H9 (cell line): ENCODE measurements around the gene IP6K2. TPM values are rescaled to one million over a fixed set of nuclear protein-coding genes. Genes with fewer than 3 reads are reported as not detected.

Experiments used
- DNase-seq: peaks from one replicate; pipeline ENCODE4 v3.0.0-alpha.2; 2017
- H2AFZ ChIP-seq: one replicate; pipeline ENCODE4 v1.6.1; 2013; ENCODE audit warnings: mild to moderate bottlenecking, low read length, control low read depth, moderate library complexity
- H2AK5ac ChIP-seq: 2 replicates; pipeline ENCODE4 v1.6.1; 2013; ENCODE audit warnings: low read length, control low read depth, mixed read lengths; ENCODE audit not compliant: insufficient read length
- H2BK120ac ChIP-seq: one replicate; pipeline ENCODE4 v1.6.1; 2013; ENCODE audit warnings: low read depth, mild to moderate bottlenecking, low read length, control low read depth, inconsistent platforms; ENCODE audit not compliant: poor library complexity, severe bottlenecking
- H2BK12ac ChIP-seq: 2 replicates; pipeline ENCODE4 v1.6.1; 2013; ENCODE audit warnings: low read length, control low read depth, mixed read lengths, low read depth; ENCODE audit not compliant: insufficient read length
- H2BK15ac ChIP-seq: 2 replicates; pipeline ENCODE4 v1.6.1; 2013; ENCODE audit warnings: low read depth, low read length, control low read depth
- H2BK20ac ChIP-seq: one replicate; pipeline ENCODE4 v1.6.1; 2013; ENCODE audit warnings: low read depth, mild to moderate bottlenecking, low read length, control low read depth, inconsistent platforms; ENCODE audit not compliant: poor library complexity, severe bottlenecking
- H2BK5ac ChIP-seq: 2 replicates; pipeline ENCODE4 v1.6.1; 2013; ENCODE audit warnings: low read length, control low read depth, mixed read lengths; ENCODE audit not compliant: insufficient read length
- H3K14ac ChIP-seq: 2 replicates; pipeline ENCODE4 v1.6.1; 2013; ENCODE audit warnings: low read length, control low read depth; ENCODE audit not compliant: insufficient read depth
- H3K18ac ChIP-seq: 2 replicates; pipeline ENCODE4 v1.6.1; 2013; ENCODE audit warnings: low read depth, mild to moderate bottlenecking, mixed read lengths, low read length, control low read depth; ENCODE audit not compliant: insufficient read length
- H3K23ac ChIP-seq: 2 replicates; pipeline ENCODE4 v1.6.1; 2013; ENCODE audit warnings: low read length, control low read depth, mixed read lengths, low read depth; ENCODE audit not compliant: insufficient read length
- H3K23me2 ChIP-seq: 2 replicates; pipeline ENCODE4 v1.6.1; 2013; ENCODE audit warnings: low read depth, mild to moderate bottlenecking, mixed read lengths, low read length, control low read depth; ENCODE audit not compliant: insufficient read length, poor library complexity, severe bottlenecking
- H3K27ac ChIP-seq: 2 replicates; pipeline ENCODE4 v1.5.1; 2013; ENCODE audit warnings: low read length, control low read depth, mixed read lengths, low read depth; ENCODE audit not compliant: insufficient read length
- H3K27me3 ChIP-seq: 2 replicates; pipeline ENCODE4 v1.6.1; 2013; ENCODE audit warnings: low read length, control low read depth, inconsistent platforms; ENCODE audit not compliant: insufficient read depth
- H3K4ac ChIP-seq: 2 replicates; pipeline ENCODE4 v1.6.1; 2013; ENCODE audit warnings: low read depth, mild to moderate bottlenecking, control low read depth, inconsistent platforms, low read length, moderate library complexity
- H3K4me1 ChIP-seq: 2 replicates; pipeline ENCODE4 v1.6.1; 2013; ENCODE audit warnings: low read length, control low read depth, inconsistent platforms; ENCODE audit not compliant: insufficient read depth
- H3K4me2 ChIP-seq: 2 replicates; pipeline ENCODE4 v1.6.1; 2013; ENCODE audit warnings: low read length, control low read depth, mixed read lengths; ENCODE audit not compliant: insufficient read length, insufficient read depth
- H3K56ac ChIP-seq: 2 replicates; pipeline ENCODE4 v1.6.1; 2013; ENCODE audit warnings: low read depth, mild to moderate bottlenecking, mixed read lengths, low read length, control low read depth; ENCODE audit not compliant: insufficient read length
- H3K79me1 ChIP-seq: 2 replicates; pipeline ENCODE4 v1.6.1; 2013; ENCODE audit warnings: low read depth, mild to moderate bottlenecking, moderate library complexity, low read length, control low read depth, inconsistent platforms; ENCODE audit not compliant: insufficient read depth, poor library complexity, severe bottlenecking
- H3K79me2 ChIP-seq: 2 replicates; pipeline ENCODE4 v1.6.1; 2013; ENCODE audit warnings: low read length, control low read depth, inconsistent platforms; ENCODE audit not compliant: insufficient read depth
- H3K9ac ChIP-seq: 2 replicates; pipeline ENCODE4 v1.6.1; 2013; ENCODE audit warnings: low read length, control low read depth, mixed read lengths; ENCODE audit not compliant: insufficient read length; ENCODE audit errors: extremely low read depth
- H3K9me3 ChIP-seq: one replicate; pipeline ENCODE4 v1.6.1; 2013; ENCODE audit warnings: low read depth, low read length, inconsistent platforms; ENCODE audit not compliant: control insufficient read depth
- H3T11ph ChIP-seq: one replicate; pipeline ENCODE4 v1.6.1; 2013; ENCODE audit warnings: mild to moderate bottlenecking, low read length, control low read depth, inconsistent platforms
- H4K20me1 ChIP-seq: one replicate; pipeline ENCODE4 v1.6.1; 2013; ENCODE audit not compliant: control insufficient read depth, insufficient read length, insufficient read depth
- H4K5ac ChIP-seq: 2 replicates; pipeline ENCODE4 v1.6.1; 2013; ENCODE audit warnings: low read depth, mild to moderate bottlenecking, mixed read lengths, low read length, control low read depth; ENCODE audit not compliant: insufficient read length
- H4K8ac ChIP-seq: replicated peaks from 2 replicates; pipeline ENCODE4 v1.6.1; 2013; ENCODE audit warnings: low read length, control low read depth, mixed read lengths, low read depth; ENCODE audit not compliant: insufficient read length
- H4K91ac ChIP-seq: 2 replicates; pipeline ENCODE4 v1.6.1; 2013; ENCODE audit warnings: low read depth, mild to moderate bottlenecking, moderate library complexity, mixed read lengths, low read length, control low read depth; ENCODE audit not compliant: insufficient read length
- H3K27ac Mint-ChIP-seq, 3 experiments: 2 replicates in 2 of 3; 3 replicates in 1 of 3; pipeline ENCODE4 v1.8.0; 2020 to 2021; ENCODE audit warnings: mixed read lengths in 3 of 3, mild to moderate bottlenecking in 1 of 3, moderate library complexity in 1 of 3
- H3K27me3 Mint-ChIP-seq: 2 replicates; pipeline ENCODE4 v1.8.0; 2021; ENCODE audit warnings: low read depth, mild to moderate bottlenecking, moderate library complexity, mixed read lengths
- H3K36me3 Mint-ChIP-seq, 3 experiments: 2 replicates in 2 of 3; 3 replicates in 1 of 3; pipeline ENCODE4 v1.8.0; 2020 to 2021; ENCODE audit warnings: low read depth in 3 of 3, mixed read lengths in 3 of 3; ENCODE audit not compliant: insufficient read depth in 1 of 3
- H3K4me1 Mint-ChIP-seq, 2 experiments: 2 replicates each; pipeline ENCODE4 v1.8.0; 2020; ENCODE audit warnings: mixed read lengths in 2 of 2
- H3K4me3 Mint-ChIP-seq, 2 experiments: 2 replicates in 1 of 2; 3 replicates in 1 of 2; pipeline ENCODE4 v1.8.0; 2020 to 2021; ENCODE audit warnings: mild to moderate bottlenecking in 2 of 2, mixed read lengths in 2 of 2, moderate library complexity in 1 of 2
- H3K9me3 Mint-ChIP-seq, 2 experiments: 2 replicates in 1 of 2; 3 replicates in 1 of 2; pipeline ENCODE4 v1.8.0; 2020; ENCODE audit warnings: mild to moderate bottlenecking in 2 of 2, mixed read lengths in 2 of 2, moderate library complexity in 1 of 2
- CTCF ChIP-seq: fragments of 200-600 bp; sonication (generic); conservative IDR thresholded peaks from 3 replicates; pipeline ENCODE4 v1.8.0; 2021; ENCODE audit warnings: antibody characterized with exemption, mild to moderate bottlenecking
- WGBS: extraction: QIAGEN DNeasy Blood & Tissue Kit; methylation state at CpG from one replicate; pipeline ENCODE4 v1.1.7; 2013; ENCODE audit warnings: missing lambda C conversion rate, low lambda C conversion rate, mixed read lengths; ENCODE audit not compliant: insufficient read length; ENCODE audit errors: extremely low coverage; 5-methylcytosine and 5-hydroxymethylcytosine counted together
- total RNA-seq: library from RNA; stranded (reverse); gene quantifications from 2 replicates; pipeline ENCODE4 v1.2.1, GENCODE V29; 2021

The IP6K2 gene
- total RNA-seq, 1 experiment from 2014 or later, result 94.7 TPM

GRCh38 chr3:48678566-48679380, 38.2 kb downstream of the IP6K2 start:
- no peak for DNase-seq
- Histone ChIP-seq H3K23ac (no peak overlapping the region), H3K23me2 (no peaks in the 10 kb centered on the region), H2BK5ac (no peak overlapping the region), H3K27me3 (no peaks in the 10 kb centered on the region), H3K79me2 (0 out of 2 replicates have a peak, but pooled peaks cover 2% of the 10 kb centered on the region), H3K4me2 (no peak overlapping the region), H3K9me3 (no peaks in the 10 kb centered on the region), H3K4me1 (no peaks in the 10 kb centered on the region), H2BK12ac (no peak overlapping the region), H2BK20ac (no peak overlapping the region), H2AK5ac (no peak overlapping the region), H3K4ac (no peak overlapping the region), H4K8ac (no peak overlapping the region), H3K18ac (no peak overlapping the region), H4K91ac (no peak overlapping the region), H3T11ph (no peak overlapping the region), H2AFZ (no peak overlapping the region), H4K20me1 (no peaks in the 10 kb centered on the region), H3K9ac (no peak overlapping the region), H3K79me1 (peaks cover 3% of the 10 kb centered on the region), H3K56ac (no peak overlapping the region), H3K27ac (no peak overlapping the region), H2BK15ac (no peak overlapping the region), H2BK120ac (no peak overlapping the region), H3K14ac (no peak overlapping the region), H4K5ac (no peak overlapping the region)
- H3K4me3 Mint-ChIP-seq, result no peak overlapping the region
- no peak for TF ChIP-seq CTCF
- H3K4me1 Mint-ChIP-seq, result peaks cover 2% of the 10 kb centered on the region in 2 experiments
- H3K9me3 Mint-ChIP-seq, result no peaks in the 10 kb centered on the region
- 0 out of 7 replicates have a peak overlapping the region, but pooled peaks of 1 of the 3 experiments have one; percentile 74 for H3K27ac Mint-ChIP-seq
- H3K27me3 Mint-ChIP-seq, result no peaks in the 10 kb centered on the region
- WGBS, result no CpG with 5 or more reads among the region's 24 CpGs
- H3K36me3 Mint-ChIP-seq, result peaks cover 36 to 84% (median 76%) of the 10 kb centered on the region in 3 experiments
